ENCODE measurements around the gene PNMA8B.

PNMA8B gene

GRCh38 chr19:46482631-46483030, 13.0 kb downstream of the PNMA8B start:
- no peak for TF ChIP-seq Cebpa-rat (IDR thresholded peaks at IDR 0.05)
- Histone ChIP-seq H3K36me3 (no peaks in the 10 kb centered on the region), H3K27me3 (peaks cover 0 to 10% (median 0%) of the 10 kb centered on the region in 11 experiments; a peak in 3 of 22 replicates), H3K9ac (no peak overlapping the region), H4K20me1 (no peaks in the 10 kb centered on the region; a peak in 1 of 22 replicates), H3K27ac (no peak overlapping the region), H3K4me2 (peak overlapping the region in 3 of 11 experiments; percentile 6 to 39 (median 14); a peak in 4 of 22 replicates), H3K4me3 (no peak overlapping the region), H3K9me3 (replicated peaks in 1 of 11) (no peaks in the 10 kb centered on the region), H3K4me1 (peaks cover 21 to 43% (median 33%) of the 10 kb centered on the region in 10 experiments)

- TF ChIP-seq Cebpa-rat (IDR thresholded peaks at IDR 0.05): no peak
- Histone ChIP-seq H3K27me3 (0 out of 22 replicates have a peak, but pooled peaks cover 0 to 3% (median 0%) of the 10 kb centered on the region in 11 experiments), H3K4me2 (peak overlapping the region in 10 of 11 experiments; percentile 1 to 46 (median 30); a peak in 12 of 22 replicates), H4K20me1 (no peaks in the 10 kb centered on the region; a peak in 1 of 22 replicates), H3K27ac (no peak overlapping the region), H3K36me3 (no peaks in the 10 kb centered on the region), H3K9me3 (replicated peaks in 1 of 11) (no peaks in the 10 kb centered on the region), H3K4me3 (no peak overlapping the region), H3K4me1 (peaks cover 20 to 43% (median 31%) of the 10 kb centered on the region in 10 experiments), H3K9ac (no peak overlapping the region)
These were observed 13.7 kb downstream of the PNMA8B start for GRCh38 chr19:46481947-46482346.

- H3K4me2 ChIP-seq: peak overlapping the region; percentile 1 to 46 (median 28); a peak in 13 of 22 replicates
- no peak overlapping the region for H3K9ac ChIP-seq
- no peaks in the 10 kb centered on the region for H3K9me3 ChIP-seq (replicated peaks in 1 of 11)
- no peak overlapping the region for H3K4me3 ChIP-seq
- no peak overlapping the region for H3K27ac ChIP-seq
- H4K20me1 ChIP-seq: no peaks in the 10 kb centered on the region
- no peak for TF ChIP-seq Cebpa-rat (IDR thresholded peaks at IDR 0.05)
- H3K36me3 ChIP-seq: no peaks in the 10 kb centered on the region
- H3K27me3 ChIP-seq: no peaks in the 10 kb centered on the region
- H3K4me1 ChIP-seq: peaks cover 13 to 40% (median 29%) of the 10 kb centered on the region in 10 experiments
These were observed 14.3 kb downstream of the PNMA8B start for GRCh38 chr19:46481223-46481848.

GRCh38 chr19:46480415-46480814, 15.3 kb downstream of the PNMA8B start:
- H3K4me2 ChIP-seq: no peak overlapping the region
- H4K20me1 ChIP-seq: no peaks in the 10 kb centered on the region
- H3K4me3 ChIP-seq: no peak overlapping the region
- H3K36me3 ChIP-seq: no peaks in the 10 kb centered on the region
- no peak for TF ChIP-seq Cebpa-rat (IDR thresholded peaks at IDR 0.05)
- no peak overlapping the region for H3K9ac ChIP-seq
- no peaks in the 10 kb centered on the region for H3K9me3 ChIP-seq (replicated peaks in 1 of 11)
- no peaks in the 10 kb centered on the region for H3K27me3 ChIP-seq
- H3K27ac ChIP-seq: no peak overlapping the region
- peaks cover 13 to 39% (median 31%) of the 10 kb centered on the region in 10 experiments for H3K4me1 ChIP-seq

- no peaks in the 10 kb centered on the region for H3K27me3 ChIP-seq
- no peak for TF ChIP-seq Cebpa-rat (IDR thresholded peaks at IDR 0.05)
These were observed 17.2 kb downstream of the PNMA8B start for GRCh38 chr19:46478356-46478986.

GRCh38 chr19:46475986-46476385, 19.7 kb downstream of the PNMA8B start:
- H3K9ac ChIP-seq: no peak overlapping the region
- peaks cover 35 to 70% (median 57%) of the 10 kb centered on the region in 10 experiments for H3K4me1 ChIP-seq
- H3K9me3 ChIP-seq (replicated peaks in 1 of 11): no peaks in the 10 kb centered on the region
- 0 out of 22 replicates have a peak overlapping the region, but pooled peaks of 1 of the 11 experiments have one; percentile 29 for H3K4me2 ChIP-seq
- H3K36me3 ChIP-seq: no peaks in the 10 kb centered on the region
- no peaks in the 10 kb centered on the region for H3K27me3 ChIP-seq
- no peak for TF ChIP-seq Cebpa-rat (IDR thresholded peaks at IDR 0.05)
- H3K27ac ChIP-seq: no peak overlapping the region
- H3K4me3 ChIP-seq: no peak overlapping the region
- no peaks in the 10 kb centered on the region for H4K20me1 ChIP-seq

More at GRCh38 chr19:46478356-46478986, 17.2 kb downstream of the PNMA8B start:
- no peaks in the 10 kb centered on the region for H3K36me3 ChIP-seq
- H4K20me1 ChIP-seq: no peaks in the 10 kb centered on the region
- H3K9me3 ChIP-seq (replicated peaks in 1 of 11): no peaks in the 10 kb centered on the region
- H3K9ac ChIP-seq: no peak overlapping the region
- H3K4me2 ChIP-seq: peak overlapping the region in 9 of 11 experiments; percentile 31 to 77 (median 52); a peak in 18 of 22 replicates
- H3K27ac ChIP-seq: peak overlapping the region in 2 of 11 experiments; percentile 52 to 53; a peak in 3 of 22 replicates
- peaks cover 27 to 59% (median 45%) of the 10 kb centered on the region in 10 experiments for H3K4me1 ChIP-seq
- H3K4me3 ChIP-seq: no peak overlapping the region

- no peaks in the 10 kb centered on the region for H3K36me3 ChIP-seq
- no peaks in the 10 kb centered on the region for H3K9me3 ChIP-seq (replicated peaks in 1 of 11)
- peaks cover 35 to 84% (median 75%) of the 10 kb centered on the region in 10 experiments for H3K4me1 ChIP-seq
- H3K4me3 ChIP-seq: no peak overlapping the region; a peak in 1 of 20 replicates
- H3K4me2 ChIP-seq: peak overlapping the region; percentile 65 to 87 (median 77)
- H3K9ac ChIP-seq: peak overlapping the region in 6 of 11 experiments; percentile 17 to 59 (median 42); a peak in 10 of 22 replicates
- no peaks in the 10 kb centered on the region for H4K20me1 ChIP-seq
- H3K27ac ChIP-seq: peak overlapping the region in 8 of 11 experiments; percentile 15 to 93 (median 68); a peak in 15 of 22 replicates
- no peak for TF ChIP-seq Cebpa-rat (IDR thresholded peaks at IDR 0.05)
- no peaks in the 10 kb centered on the region for H3K27me3 ChIP-seq
These were observed 21.5 kb downstream of the PNMA8B start for GRCh38 chr19:46474211-46474610.

- H3K9me3 ChIP-seq (replicated peaks in 1 of 11): no peaks in the 10 kb centered on the region
- no peak overlapping the region for H3K4me3 ChIP-seq
- peaks cover 31 to 87% (median 78%) of the 10 kb centered on the region in 10 experiments for H3K4me1 ChIP-seq
- peak overlapping the region in 9 of 11 experiments; percentile 70 to 87 (median 77); a peak in 16 of 22 replicates for H3K4me2 ChIP-seq
- H3K9ac ChIP-seq: no peak overlapping the region
- no peaks in the 10 kb centered on the region for H3K36me3 ChIP-seq
- H3K27ac ChIP-seq: peak overlapping the region in 6 of 11 experiments; percentile 55 to 93 (median 72); a peak in 11 of 22 replicates
- H3K27me3 ChIP-seq: no peaks in the 10 kb centered on the region
- H4K20me1 ChIP-seq: no peaks in the 10 kb centered on the region
- TF ChIP-seq Cebpa-rat (IDR thresholded peaks at IDR 0.05): no peak
These were observed 23.1 kb downstream of the PNMA8B start for GRCh38 chr19:46472592-46472991.
